RWPE2 (cell line): ENCODE measurements around the gene CNTNAP5.

ENCODE experiments used
- ATAC-seq: fragments of 200-7000 bp; cut with Tn5 transposase; 3 replicates; pipeline ENCODE4 v1.9.1; 2021; ENCODE audit warnings: low read depth
- DNase-seq: peaks from one replicate; pipeline ENCODE4 v3.0.0-alpha.2; 2020; ENCODE audit warnings: low spot score
- H3K27ac ChIP-seq: fragments of 450-650 bp; 2 replicates; pipeline ENCODE4 v1.5.1; 2017; ENCODE audit warnings: mild to moderate bottlenecking; ENCODE audit not compliant: poor library complexity, severe bottlenecking
- H3K27me3 ChIP-seq: fragments of 250-450 bp; sonication (Bioruptor Pico); 2 replicates; pipeline ENCODE4 v1.5.1; 2021; ENCODE audit warnings: mild to moderate bottlenecking, moderate library complexity; ENCODE audit not compliant: insufficient read depth, poor library complexity, severe bottlenecking
- H3K36me3 ChIP-seq: fragments of 250-450 bp; sonication (Bioruptor Pico); 2 replicates; pipeline ENCODE4 v1.5.1; 2020; ENCODE audit warnings: low read depth, mild to moderate bottlenecking, moderate library complexity
- H3K4me1 ChIP-seq: fragments of 250-450 bp; sonication (Bioruptor Pico); 2 replicates; pipeline ENCODE4 v1.5.1; 2021; ENCODE audit warnings: mild to moderate bottlenecking, moderate library complexity; ENCODE audit not compliant: insufficient read depth, poor library complexity, severe bottlenecking
- H3K4me3 ChIP-seq: fragments of 250-450 bp; sonication (Bioruptor Pico); 2 replicates; pipeline ENCODE4 v1.5.1; 2021; ENCODE audit warnings: mild to moderate bottlenecking, moderate library complexity; ENCODE audit not compliant: severe bottlenecking
- H3K9me3 ChIP-seq: fragments of 250-450 bp; sonication (Bioruptor Pico); 2 replicates; pipeline ENCODE4 v1.5.1; 2021; ENCODE audit warnings: mild to moderate bottlenecking, moderate library complexity; ENCODE audit not compliant: severe bottlenecking
- TF ChIP-seq, protein P1 (sequence below): fragments of 450-650 bp; IDR thresholded peaks from one replicate; pipeline ENCODE4 v1.5.1; 2017; ENCODE audit warnings: mild to moderate bottlenecking, moderate library complexity; ENCODE audit not compliant: poor library complexity, severe bottlenecking

Gene CNTNAP5

DNA sequence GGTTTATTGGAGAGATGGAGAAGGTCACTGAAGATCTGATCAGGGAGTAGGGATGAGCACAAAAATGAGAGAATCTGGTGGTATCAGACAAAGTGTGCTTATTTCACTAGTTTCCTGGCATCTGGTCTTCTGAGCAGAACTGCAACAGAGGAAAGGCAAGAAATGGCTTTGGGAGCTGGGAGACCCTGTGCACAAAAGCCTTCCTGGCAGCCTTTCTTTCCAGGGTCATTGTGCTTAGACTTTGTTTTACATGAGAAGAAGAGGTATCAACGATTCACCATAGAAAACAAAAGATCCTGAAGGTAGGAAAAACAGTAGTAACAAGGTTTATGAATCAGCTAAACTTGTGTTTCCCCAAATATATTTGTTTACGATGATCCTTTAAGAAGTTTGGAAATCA lies 162.9 kb downstream of the CNTNAP5 start:
- Histone ChIP-seq H3K27me3 (no peaks in the 10 kb centered on the region), H3K36me3 (no peaks in the 10 kb centered on the region), H3K9me3 (no peaks in the 10 kb centered on the region), H3K4me3 (no peak overlapping the region), H3K27ac (no peak overlapping the region), H3K4me1 (no peaks in the 10 kb centered on the region)
- ATAC-seq (no peak), DNase-seq (no peak)
- TF ChIP-seq, protein P1, sequence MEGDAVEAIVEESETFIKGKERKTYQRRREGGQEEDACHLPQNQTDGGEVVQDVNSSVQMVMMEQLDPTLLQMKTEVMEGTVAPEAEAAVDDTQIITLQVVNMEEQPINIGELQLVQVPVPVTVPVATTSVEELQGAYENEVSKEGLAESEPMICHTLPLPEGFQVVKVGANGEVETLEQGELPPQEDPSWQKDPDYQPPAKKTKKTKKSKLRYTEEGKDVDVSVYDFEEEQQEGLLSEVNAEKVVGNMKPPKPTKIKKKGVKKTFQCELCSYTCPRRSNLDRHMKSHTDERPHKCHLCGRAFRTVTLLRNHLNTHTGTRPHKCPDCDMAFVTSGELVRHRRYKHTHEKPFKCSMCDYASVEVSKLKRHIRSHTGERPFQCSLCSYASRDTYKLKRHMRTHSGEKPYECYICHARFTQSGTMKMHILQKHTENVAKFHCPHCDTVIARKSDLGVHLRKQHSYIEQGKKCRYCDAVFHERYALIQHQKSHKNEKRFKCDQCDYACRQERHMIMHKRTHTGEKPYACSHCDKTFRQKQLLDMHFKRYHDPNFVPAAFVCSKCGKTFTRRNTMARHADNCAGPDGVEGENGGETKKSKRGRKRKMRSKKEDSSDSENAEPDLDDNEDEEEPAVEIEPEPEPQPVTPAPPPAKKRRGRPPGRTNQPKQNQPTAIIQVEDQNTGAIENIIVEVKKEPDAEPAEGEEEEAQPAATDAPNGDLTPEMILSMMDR: no peak

DNA sequence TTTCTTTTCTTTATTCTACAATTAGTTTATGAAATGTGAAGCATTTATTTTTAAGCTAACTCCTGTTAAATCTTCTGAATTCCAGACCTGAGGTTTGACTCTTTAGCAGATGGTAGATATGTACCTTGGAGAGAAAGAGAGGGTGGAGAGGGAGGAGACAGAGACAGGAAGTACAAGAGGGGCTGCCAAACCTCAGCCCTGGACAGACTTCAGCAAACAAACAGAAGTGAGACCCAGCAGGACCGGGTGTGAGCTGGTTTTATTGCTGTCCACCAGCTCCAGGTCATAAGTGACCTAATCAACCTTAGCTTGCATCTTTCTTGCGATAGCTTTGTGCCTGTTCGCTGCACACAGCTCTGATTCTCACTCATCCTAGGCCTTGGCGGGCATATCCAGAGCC lies 168.6 kb downstream of the CNTNAP5 start:
- H3K4me3 ChIP-seq: no peak overlapping the region
- TF ChIP-seq, protein P1: no peak
- no peaks in the 10 kb centered on the region for H3K4me1 ChIP-seq
- ATAC-seq (no peak), DNase-seq (no peak)
- no peaks in the 10 kb centered on the region for H3K27me3 ChIP-seq
- H3K36me3 ChIP-seq: no peaks in the 10 kb centered on the region
- H3K27ac ChIP-seq: no peak overlapping the region
- H3K9me3 ChIP-seq: no peaks in the 10 kb centered on the region

DNA sequence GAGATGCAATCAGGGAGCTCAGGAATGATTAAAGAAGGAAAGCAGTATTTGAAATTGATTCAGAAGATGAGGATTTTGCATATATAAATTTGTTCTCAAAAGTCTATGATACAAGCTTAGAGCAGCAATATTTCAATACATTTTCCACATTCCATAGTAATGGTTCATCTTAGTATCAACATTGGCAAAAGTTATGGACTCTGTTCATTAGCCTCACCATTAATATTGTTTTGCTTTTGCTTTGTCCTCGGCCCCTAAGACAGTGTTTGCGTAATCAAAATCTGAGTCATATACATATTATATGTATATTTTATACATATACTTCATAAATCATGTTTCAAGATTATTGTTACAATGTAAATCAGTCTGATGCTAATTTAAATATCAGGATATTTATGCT lies 176.6 kb downstream of the CNTNAP5 start:
- Histone ChIP-seq H3K27ac (no peak overlapping the region), H3K27me3 (no peaks in the 10 kb centered on the region), H3K4me3 (no peak overlapping the region), H3K4me1 (peaks cover 3% of the 10 kb centered on the region), H3K9me3 (no peaks in the 10 kb centered on the region), H3K36me3 (no peaks in the 10 kb centered on the region)
- ATAC-seq: peak; percentile 73
- no peak for DNase-seq
- TF ChIP-seq, protein P1: no peak

DNA sequence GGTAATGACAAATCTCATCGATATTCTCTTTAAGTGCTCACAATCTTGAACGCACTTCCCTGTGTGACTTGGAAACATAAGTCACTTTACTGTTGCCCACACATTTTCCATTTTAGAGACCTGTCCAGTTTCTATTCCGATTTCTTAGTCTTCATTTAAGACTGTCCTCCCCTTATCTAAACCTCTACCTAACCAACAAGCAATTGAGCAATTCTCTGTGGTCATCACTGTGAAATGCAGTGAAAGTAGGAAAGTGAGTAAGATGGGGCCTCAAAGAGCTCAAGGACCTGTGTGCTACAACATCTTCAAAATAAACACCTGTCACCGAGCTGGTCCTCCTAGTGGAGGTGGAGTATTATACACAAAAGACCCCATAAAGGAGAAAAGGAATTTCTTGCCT lies 184.4 kb downstream of the CNTNAP5 start:
- TF ChIP-seq, protein P1: no peak

DNA sequence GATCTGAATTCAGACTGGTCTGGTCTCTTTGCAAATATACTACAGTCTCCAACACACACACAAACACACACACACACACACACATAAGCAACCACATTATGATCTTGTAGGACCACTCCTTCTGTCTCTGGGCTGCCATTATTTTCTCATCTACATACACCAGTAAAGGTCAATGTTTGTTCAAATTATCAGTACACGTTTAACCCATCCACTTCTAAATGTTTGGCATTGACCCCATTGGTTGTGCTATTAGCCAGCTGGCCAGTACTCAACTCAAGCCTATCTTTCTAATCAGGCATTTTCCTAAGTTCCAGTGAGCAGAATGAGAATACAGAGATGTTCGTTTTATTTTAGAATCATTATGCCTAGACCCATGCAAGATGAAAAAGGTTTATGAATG lies 186.4 kb downstream of the CNTNAP5 start:
- no peak for ATAC-seq
- Histone ChIP-seq H3K27ac (no peak overlapping the region), H3K27me3 (no peaks in the 10 kb centered on the region), H3K4me3 (no peak overlapping the region), H3K4me1 (no peaks in the 10 kb centered on the region), H3K36me3 (no peaks in the 10 kb centered on the region), H3K9me3 (no peaks in the 10 kb centered on the region)
- DNase-seq: no peak
- TF ChIP-seq, protein P1: no peak

More for the DNA sequence above, 184.4 kb downstream of the CNTNAP5 start:
- no peak overlapping the region for H3K27ac ChIP-seq
- no peaks in the 10 kb centered on the region for H3K36me3 ChIP-seq
- no peak overlapping the region for H3K4me3 ChIP-seq
- no peak for ATAC-seq
- no peak for DNase-seq
- H3K27me3 ChIP-seq: no peaks in the 10 kb centered on the region
- H3K9me3 ChIP-seq: no peaks in the 10 kb centered on the region
- no peaks in the 10 kb centered on the region for H3K4me1 ChIP-seq
